Stimulated activated CD4-positive, alpha-beta T cell treated with anti-CD3 and anti-CD28 coated beads, TNF-alpha, amount 100 ng/mL, for 48 hours (primary cell): ENCODE data around the gene SLCO6A1.
"Not testable (repeated sequence)": the region's sequence is repeated elsewhere in the genome, so short reads cannot be mapped to it uniquely, and the experiment has no call there.

Source experiments
- DNase-seq, 3 donors: peaks; one replicate each; pipeline ENCODE4 v3.0.0-alpha.2; 2020; ENCODE audit warnings: low read depth in 3 of 3

Gene SLCO6A1, protein sequence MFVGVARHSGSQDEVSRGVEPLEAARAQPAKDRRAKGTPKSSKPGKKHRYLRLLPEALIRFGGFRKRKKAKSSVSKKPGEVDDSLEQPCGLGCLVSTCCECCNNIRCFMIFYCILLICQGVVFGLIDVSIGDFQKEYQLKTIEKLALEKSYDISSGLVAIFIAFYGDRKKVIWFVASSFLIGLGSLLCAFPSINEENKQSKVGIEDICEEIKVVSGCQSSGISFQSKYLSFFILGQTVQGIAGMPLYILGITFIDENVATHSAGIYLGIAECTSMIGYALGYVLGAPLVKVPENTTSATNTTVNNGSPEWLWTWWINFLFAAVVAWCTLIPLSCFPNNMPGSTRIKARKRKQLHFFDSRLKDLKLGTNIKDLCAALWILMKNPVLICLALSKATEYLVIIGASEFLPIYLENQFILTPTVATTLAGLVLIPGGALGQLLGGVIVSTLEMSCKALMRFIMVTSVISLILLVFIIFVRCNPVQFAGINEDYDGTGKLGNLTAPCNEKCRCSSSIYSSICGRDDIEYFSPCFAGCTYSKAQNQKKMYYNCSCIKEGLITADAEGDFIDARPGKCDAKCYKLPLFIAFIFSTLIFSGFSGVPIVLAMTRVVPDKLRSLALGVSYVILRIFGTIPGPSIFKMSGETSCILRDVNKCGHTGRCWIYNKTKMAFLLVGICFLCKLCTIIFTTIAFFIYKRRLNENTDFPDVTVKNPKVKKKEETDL

DNA sequence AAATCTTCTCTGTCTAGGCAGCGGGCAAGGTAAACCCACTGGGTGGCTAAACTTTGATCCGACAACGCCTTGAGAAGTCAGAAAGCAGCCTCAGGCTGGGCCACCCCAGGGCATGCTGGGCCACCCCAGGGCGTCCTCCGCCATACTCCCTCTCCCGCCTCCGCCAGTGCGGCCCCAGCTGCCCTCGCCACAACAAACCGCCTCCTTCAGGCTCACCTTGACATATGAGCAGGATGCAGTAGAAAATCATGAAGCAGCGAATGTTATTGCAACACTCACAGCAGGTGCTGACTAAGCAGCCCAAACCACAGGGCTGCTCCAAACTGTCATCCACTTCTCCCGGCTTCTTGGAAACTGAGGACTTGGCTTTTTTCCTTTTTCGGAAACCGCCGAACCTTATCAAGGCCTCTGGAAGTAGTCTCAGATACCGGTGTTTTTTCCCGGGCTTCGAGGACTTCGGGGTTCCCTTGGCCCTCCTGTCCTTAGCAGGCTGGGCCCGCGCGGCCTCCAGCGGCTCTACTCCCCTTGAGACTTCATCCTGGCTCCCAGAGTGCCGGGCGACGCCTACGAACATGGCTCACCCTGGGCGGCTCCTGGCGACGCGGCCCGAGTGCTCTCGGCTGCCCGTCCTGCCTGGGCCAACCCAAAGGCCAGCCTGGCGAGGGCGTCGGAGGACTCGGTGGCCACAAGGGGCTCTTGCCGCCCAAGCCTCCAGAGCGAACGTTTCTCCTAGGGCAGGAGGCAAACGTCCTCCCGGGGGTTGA, at the start of gene SLCO6A1:
Gene SLCO6A1 (minus strand): TSS at position 731 of the 764 bp plus-strand sequence. CDS start 157 bp downstream, at position 574.
- DNase-seq: no peak

DNA sequence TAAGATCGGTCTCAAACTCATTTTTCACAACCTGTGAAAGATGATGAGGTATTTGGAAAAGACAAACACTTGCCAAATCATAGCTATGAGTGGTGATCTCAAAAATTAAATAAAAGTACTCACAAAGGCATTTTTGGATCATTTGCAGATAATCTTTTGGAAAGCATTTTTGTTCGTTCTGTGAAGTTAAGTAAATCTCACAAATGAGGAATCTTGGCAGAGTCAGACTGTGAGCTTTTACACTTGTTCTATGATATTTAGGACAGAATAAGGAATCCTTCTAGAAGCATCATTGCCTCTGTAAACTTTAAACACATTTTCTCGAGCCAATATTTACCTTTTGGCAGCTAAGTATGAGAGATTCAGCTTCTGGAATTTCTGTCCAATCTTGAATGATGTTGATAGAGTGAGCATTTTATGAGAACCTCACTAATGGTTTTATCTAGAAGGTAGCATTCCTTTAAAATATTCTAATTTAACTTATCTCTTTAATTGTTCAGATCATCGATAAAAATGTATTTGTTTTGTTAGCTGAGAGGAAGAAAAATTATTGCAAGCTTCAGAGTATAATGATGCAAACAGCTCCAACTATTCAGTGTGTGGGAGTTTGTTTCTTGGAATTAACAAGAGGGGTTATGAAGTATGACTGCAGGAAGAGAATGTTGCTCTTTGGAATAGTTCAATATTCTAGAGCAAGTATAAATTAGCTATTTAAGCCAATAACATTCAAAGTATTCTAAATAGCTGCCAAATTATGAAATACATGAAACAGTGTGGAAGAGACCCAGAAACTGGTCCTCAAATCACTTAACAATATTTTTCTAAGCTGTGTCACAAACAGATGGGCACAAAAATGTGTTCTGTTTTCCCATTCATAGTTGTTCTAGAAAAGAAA, 48.6 kb upstream of the SLCO6A1 start:
- DNase-seq: no peak

DNA sequence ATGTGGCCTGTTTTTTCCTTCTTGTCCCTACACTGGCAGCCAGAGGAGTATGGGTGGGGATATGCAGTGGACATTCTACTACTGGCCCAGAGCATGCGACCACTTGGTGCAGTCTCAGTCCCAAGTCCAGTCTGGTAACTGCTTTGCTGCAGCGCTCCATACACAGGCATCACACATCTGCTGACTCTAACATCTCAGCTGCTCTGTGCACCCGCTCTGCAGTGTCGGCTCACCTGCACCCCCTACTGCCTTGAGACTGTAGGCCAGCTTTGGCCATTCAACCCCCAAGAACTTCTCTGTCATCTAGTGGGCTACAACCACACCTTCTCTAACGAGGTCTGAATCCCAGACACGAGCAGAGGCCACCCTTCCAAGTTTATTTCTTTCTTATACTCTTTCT, 46.4 kb upstream of the SLCO6A1 start:
- DNase-seq: no peak

DNA sequence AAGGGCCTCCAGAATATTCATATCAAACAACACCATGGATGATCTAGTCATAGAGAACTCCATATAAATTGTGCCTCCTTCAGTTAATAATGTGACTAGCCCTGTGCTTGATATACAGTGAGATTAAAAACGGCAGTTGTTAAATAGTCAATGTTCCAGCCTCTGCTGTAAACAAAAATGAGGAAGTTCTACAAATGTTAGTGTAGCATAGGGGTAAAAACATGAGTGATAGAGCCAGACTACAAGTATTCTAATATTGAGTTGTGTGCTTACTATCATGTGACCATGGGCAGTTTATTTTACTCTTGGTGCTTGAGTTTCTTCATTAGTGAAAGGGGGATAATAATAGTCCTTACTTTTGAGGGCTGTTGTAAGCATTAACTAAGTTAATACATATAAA, 43.3 kb upstream of the SLCO6A1 start:
- no peak for DNase-seq

DNA sequence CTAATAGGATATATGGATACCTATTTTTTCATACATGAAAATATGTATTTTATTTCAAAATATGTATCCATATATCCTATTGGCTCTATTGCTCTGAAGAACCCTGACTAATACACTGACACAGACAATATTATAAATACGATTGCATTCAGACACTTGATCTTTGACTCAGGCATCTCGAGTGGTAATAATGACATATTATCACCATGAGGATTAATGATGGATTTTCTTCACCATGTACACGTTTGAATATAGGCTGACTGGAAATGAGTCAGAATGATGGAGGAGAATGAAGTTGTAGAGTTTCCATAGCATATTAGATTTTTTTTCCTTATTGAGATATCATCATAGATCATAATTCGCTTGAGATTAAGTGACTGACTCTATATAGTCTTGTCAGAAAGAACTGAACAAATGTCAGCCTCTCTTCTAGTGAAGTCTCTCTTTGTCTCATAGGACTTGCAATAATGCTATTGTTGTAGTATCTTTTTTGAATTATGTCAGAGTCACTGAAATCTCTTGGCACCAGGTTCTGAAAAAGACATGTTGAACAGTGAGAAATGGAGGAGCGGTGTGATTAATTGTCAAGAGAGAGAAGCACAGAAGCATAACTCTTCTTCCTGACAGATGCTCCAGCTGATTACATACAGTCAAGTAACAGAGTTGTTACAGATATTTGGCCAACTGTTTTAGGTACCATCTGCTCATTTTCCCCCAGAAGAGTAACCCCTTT, 41.4 kb upstream of the SLCO6A1 start:
- DNase-seq: no peak

DNA sequence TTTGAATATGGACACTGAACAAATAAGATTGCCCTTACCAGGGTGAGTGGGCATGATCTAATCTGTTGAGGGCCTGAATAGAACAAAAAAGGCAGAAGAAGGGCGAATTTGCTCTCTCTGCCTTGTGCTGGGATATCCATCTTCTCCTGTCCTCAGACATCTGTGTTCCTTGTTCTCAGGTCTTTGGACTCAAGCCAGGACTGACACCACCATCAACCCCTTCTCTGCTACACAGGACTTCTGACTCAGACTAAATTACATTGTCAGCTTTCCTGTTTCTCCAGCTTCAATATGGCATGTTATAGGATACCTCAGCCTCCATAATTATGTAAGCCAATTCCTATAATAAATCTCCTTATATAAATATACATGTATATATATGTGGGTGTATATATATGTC, 40.8 kb upstream of the SLCO6A1 start:
- no peak for DNase-seq

DNA sequence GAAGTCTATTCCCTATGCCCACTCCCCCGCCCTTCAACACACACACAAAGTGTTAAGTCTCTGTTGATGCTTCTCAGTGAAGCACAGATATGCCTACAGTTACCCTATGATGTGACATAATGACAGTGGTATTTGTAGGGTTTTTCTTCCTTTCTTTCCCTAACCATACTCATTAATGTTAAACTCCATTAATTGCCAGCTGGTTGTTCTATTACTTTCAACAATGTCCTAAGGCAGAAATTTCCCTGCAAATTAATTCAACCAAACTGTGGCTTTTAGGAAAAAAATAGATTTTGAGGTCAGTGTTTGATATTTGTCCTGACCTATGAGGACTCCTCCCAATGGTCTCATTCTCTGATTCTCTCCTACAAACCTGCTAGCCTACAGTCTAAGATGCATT, 38.2 kb upstream of the SLCO6A1 start:
- DNase-seq: no peak

DNA sequence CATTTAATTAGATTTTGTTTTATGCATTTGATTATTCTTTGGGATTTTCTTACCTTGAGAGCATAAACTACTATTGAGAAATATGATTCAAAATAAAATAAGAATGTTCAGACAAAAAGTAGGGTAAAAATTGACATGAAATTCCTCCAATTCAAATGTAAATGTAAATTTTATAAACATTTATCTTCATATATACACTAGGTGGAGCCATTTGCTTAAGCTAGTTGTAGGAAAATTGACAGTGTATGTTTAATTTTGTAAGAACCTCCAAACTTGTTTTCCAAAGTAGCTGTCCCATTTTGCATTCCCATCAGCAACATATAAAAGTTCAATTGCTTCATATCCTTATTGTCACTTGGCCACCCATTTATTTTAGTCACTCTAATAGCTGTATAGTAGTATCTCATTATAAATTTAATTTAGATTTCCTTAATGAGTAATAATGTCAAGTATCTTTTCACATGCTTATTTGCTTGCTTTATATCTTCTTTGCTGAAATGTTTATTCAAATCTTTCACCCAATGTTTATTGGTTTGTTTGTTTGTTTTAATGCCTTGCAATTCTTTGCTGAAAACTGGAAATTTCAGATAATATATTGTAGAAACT, 37.6 kb upstream of the SLCO6A1 start:
- DNase-seq: no peak

DNA sequence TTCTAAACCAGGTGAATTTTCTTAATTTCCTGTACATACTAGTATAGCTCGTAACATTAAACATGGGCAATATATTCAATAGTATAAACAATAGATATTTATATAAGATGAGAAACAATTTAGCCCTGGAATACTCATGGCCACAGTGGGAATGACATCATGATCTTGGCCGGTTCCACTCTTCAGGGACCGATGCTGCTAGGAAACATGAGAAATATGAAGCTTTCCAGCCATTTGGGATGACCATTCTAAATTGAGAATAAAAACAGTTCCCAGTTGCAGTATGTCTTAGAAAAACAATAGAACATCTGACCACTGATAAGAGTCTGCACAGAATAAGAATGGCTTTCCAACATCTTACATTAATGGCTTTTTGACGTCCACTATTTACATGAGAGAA, 33.3 kb upstream of the SLCO6A1 start:
- DNase-seq: no peak

DNA sequence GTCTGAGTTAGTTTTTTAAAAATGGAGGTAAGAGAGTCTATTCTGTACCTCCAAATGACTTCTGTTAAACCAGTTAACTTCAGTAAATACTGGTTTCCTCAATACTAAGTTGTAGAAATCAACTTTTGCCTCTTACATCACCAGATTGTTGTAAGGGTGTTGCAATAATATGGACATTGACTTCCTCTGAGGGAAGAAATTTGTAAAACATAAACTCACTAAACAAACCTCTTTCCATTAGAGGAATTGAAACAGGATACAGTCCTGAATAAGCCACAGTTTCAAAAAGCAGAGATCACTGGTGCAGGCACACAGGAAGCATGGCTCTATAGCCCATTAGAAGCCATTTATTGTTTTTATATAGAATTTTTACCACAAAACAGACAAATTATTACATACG, 32.7 kb upstream of the SLCO6A1 start:
- DNase-seq: no peak

DNA sequence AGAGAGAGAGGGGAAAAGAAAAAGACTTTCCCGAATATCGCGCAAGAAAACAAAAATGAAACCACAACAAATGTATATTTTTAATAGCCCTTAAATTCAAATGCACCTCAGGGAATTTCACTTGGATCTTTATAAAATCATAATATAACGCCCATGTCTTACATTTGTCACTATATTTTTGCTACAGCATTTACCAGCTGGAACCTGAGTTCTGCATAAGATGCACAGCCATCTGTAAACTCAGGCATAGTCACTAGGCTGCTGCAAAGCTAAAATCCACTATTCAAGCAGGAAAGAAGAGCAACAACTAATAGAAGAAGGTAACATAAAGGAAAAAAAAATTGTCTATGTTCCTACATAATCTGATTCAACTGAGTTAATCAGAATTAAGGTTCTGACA, 30.6 kb upstream of the SLCO6A1 start:
- DNase-seq: no peak

DNA sequence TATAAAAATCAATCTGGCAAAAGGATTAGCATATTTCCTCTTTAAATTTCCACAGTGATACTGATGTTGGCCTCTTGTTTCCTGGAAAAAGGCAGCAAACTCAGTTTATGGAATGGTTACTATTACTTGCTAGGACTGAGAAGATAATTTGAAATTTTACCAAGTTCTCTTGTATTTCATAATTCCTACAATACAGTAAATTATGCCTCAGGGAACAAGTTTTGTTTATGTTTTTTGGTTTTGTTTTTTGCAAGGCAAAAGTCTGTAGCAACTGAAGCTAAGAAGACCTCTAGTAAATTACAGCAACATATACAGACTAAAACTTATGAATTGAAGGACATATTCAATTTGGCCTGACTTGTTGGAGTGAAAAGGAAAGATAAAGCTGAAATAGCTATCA, 30.2 kb upstream of the SLCO6A1 start:
- no peak for DNase-seq

DNA sequence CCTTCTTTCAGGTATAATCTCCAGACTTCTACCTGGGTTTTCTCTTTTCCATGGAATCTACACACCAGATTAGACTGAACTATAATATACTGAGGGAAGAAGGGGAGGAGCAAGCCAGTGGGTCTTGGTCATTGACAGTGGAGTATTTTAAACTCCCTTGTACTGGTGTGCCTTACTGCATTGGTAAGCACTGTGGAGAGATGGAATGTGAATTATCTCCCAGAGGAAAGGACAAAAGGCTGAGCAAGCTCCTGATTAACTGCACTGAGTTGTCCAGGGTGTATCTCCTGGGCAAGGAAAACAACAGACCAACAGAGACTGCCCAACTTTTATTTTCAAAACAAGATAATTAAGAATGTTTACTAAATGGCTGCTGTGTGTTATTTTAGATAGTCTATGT, 29.8 kb upstream of the SLCO6A1 start:
- no peak for DNase-seq

DNA sequence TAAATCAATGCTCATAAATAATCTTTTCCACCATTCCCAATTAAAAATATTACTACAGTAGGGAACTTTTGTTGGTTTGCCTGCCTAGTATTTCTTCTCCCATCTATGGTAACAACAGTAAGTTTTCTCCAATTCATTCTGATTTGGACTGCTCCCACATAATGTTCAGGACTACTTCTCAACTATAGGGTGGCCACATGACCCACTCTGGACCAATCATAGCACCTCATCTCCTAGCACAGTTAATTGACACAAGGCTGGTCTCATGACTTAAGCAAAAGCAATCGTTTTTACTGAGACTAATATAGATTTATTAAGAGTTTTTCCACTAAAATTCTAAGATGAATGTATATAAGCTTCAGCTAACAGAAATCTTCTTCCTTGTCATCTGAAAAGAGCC, 28.7 kb upstream of the SLCO6A1 start:
- DNase-seq: no peak

DNA sequence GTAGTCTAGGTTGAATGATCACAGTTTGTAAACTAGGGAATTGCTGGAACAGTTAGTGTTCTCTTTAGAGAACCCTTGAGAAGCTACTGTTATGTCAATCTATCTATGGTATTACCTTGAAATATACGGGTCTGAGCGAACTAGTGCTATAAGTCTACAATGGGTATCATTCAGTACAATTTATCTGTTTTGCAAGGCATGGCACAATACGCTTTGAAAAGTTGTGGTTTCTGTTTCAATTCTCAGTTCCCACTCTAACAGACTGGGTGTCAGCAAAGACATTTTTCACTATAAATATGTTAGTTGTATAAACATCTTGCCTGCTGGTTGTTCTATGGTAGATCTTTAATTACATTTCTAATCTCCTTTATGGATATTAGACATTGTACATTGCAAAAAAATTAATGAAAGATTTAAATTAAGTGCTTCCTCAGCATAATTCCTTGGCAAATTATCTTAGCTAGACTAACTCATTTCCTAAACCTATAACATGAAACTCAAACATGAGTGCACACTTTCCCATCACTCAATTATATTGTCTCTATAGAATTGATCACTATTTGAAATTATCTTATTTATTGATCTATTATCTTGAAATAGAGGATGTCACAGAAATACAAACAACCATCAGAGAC, 24.9 kb upstream of the SLCO6A1 start:
- DNase-seq: no peak

DNA sequence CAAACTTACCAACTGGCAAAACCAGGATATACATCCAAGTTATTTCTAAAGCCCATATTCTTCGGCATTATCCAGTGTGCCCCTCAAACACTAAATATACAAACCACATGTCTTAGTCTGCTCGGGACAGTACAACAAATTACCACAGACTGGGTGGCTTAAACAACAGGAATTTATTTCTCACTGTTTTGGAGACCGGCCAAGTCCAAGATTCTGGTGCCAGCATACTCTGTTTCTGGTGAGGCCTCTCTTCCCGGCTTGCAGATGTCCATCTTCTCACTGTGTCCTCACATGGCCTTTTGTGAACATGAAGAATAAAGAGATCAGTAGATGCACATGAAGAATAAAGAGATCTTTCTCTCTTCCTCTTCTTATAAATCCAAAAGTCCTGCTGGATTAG, 12.9 kb upstream of the SLCO6A1 start:
- DNase-seq: no peak

DNA sequence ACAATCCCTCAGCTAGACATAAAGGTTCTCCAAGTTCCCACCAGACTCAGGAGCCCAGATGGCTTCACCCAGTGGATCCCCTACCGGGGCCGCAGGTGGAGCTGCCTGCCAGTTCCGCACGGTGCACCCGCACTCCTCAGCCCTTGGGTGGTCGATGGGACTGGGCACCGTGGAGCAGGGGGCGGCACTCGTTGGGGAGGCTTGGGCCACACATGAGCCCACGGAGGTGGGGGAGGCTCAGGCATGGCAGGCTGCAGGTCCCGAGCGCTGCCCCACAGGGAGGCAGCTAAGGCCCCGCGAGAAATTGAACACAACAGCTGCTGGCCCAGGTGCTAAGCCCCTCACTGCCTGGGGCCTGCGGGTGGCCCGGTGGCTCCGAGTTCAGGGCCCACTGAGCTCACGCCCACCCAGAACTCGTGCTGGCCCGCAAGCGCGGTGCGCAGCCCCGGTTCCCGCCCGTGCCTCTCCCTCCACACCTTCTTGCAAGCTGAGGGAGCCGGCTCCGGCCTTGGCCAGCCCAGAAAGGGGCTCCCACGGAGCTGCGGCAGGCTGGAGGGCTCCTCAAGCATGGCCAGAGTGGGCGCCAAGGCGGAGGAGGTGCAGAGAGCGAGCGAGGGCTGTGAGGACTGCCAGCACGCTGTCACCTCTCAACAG, 7.4 kb downstream of the SLCO6A1 start:
- not testable (repeated sequence) for DNase-seq

DNA sequence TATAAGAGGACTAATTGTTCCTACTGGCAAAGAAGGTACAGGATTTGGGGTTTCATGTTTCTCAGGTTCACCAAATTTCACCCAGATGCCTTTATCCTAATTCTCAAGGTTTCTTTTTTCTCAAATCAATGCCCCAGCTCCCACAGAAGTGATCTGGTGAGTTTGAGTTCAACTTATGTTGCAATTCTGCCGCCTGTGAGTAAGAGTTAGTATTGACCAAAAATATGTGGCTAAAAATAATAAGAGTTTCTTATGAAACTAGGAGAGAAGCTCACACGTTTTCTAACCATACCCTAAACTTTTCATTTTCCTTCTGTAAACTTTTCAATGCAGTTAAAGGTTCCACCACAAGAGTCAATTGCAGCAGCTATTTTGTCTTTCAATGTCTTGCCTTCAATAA, 15.1 kb downstream of the SLCO6A1 start:
- DNase-seq: no peak

DNA sequence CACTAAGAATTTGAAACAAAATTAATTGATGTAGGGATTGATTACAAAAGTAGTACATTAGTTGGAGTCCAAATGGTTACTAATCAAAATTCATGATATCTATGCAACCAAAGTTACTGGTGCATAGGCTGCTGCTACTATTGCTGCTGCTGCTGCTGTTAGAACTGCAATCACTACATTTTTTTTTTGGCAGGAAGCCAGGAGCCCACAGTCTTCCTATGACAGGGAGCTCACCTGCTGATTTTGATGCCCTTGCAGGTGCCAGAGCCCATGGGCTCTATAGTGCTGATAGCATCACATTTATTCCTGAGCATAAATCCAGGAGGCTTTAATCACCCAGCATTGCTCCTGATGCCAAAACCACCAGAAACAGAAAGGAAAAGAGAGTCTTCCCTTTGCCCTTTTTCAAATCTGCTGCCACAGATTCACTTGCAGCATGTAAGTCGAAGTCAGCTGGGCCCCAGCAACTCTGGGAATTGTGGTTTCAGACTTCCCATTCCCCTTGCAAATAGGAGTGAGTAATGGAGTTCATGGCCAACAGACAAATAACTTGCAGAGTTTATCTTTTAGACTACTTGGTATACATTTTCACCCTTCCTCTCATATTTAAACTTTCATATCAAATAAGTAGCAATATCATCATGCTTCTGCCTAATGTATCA, 17.6 kb downstream of the SLCO6A1 start:
- no peak for DNase-seq
